B cell (primary cell): Measurements from ENCODE around the gene DESI2. TPM values are rescaled to one million over a fixed set of nuclear protein-coding genes. Genes with fewer than 3 reads are reported as not detected.

ENCODE experiments used
- ATAC-seq: fragments of 200-7000 bp; cut with Tn5 transposase; one replicate; pipeline ENCODE4 v1.10.0; 2021; ENCODE audit warnings: low read depth, mild to moderate bottlenecking, moderate number of reproducible peaks, moderate library complexity
- CTCF ChIA-PET: fragments of 350-600 bp; sonication (Branson Sonifier 250); formaldehyde crosslinking; loops from one replicate; lab custom pipeline; 2021; ENCODE audit warnings: antibody characterized with exemption, inconsistent platforms; lab: Charles Lee
- POLR2A ChIA-PET: fragments of 350-600 bp; sonication (Branson Sonifier 250); formaldehyde crosslinking; loops from one replicate; lab custom pipeline; 2021; ENCODE audit warnings: antibody characterized with exemption; lab: Charles Lee
- DNase-seq: peaks from one replicate; pipeline ENCODE4 v3.0.0; 2013
- H2AFZ ChIP-seq: 2 replicates; pipeline ENCODE4 v1.6.1; 2012; ENCODE audit warnings: mild to moderate bottlenecking, low read depth, low read length; ENCODE audit not compliant: insufficient read depth, poor library complexity, severe bottlenecking
- H3K27ac ChIP-seq, 2 donors: 1 replicate in 1 of 2; 2 replicates in 1 of 2; pipeline ENCODE4 v1.5.1; 2012 to 2013; ENCODE audit warnings: low read length in 2 of 2, mild to moderate bottlenecking in 2 of 2, moderate library complexity in 1 of 2
- H3K27me3 ChIP-seq, 4 experiments: fragments of 200-600 bp in 1 of 4; sonication (generic) in 1 of 4; replicated peaks in 1 of 4; 1 replicate in 2 of 4; 2 replicates in 2 of 4; pipeline versions ENCODE4 v1.6.1 to v1.7.0; 2013 to 2016; ENCODE audit warnings: low read length in 3 of 4, mild to moderate bottlenecking in 2 of 4, mixed read lengths in 1 of 4, moderate library complexity in 1 of 4; ENCODE audit not compliant: insufficient read depth in 4 of 4, control insufficient read depth in 3 of 4; ENCODE audit errors: control extremely low read depth in 1 of 4
- H3K36me3 ChIP-seq, 2 experiments: replicated peaks in 1 of 2; 1 replicate in 1 of 2; 2 replicates in 1 of 2; pipeline versions ENCODE4 v1.6.1 to v1.7.1; 2013; ENCODE audit warnings: low read length in 1 of 2; ENCODE audit not compliant: insufficient read depth in 2 of 2, control insufficient read depth in 1 of 2; ENCODE audit errors: control extremely low read depth in 1 of 2, extremely low read depth in 1 of 2
- H3K4me1 ChIP-seq, 2 donors: fragments of 200-600 bp in 1 of 2; sonication (generic) in 1 of 2; 1 replicate in 1 of 2; 2 replicates in 1 of 2; pipeline versions ENCODE4 v1.5.1 to v1.6.1; 2013 to 2017; ENCODE audit warnings: low read length in 2 of 2; ENCODE audit not compliant: control insufficient read depth in 2 of 2, insufficient read depth in 2 of 2
- H3K4me2 ChIP-seq: replicated peaks from 2 replicates; pipeline ENCODE3; 2012; ENCODE audit warnings: mild to moderate bottlenecking, low read depth, low read length; ENCODE audit not compliant: poor library complexity, severe bottlenecking
- H3K4me3 ChIP-seq, 5 experiments: fragments of 200-600 bp in 1 of 5; sonication (generic) in 1 of 5; 1 replicate in 3 of 5; 2 replicates in 2 of 5; pipeline versions ENCODE4 v1.5.1 to v1.7.0; 2011 to 2016; ENCODE audit warnings: low read length in 4 of 5, mild to moderate bottlenecking in 4 of 5, low read depth in 2 of 5, control low read depth in 1 of 5, moderate library complexity in 1 of 5; ENCODE audit not compliant: insufficient read depth in 1 of 5; ENCODE audit errors: control extremely low read depth in 1 of 5, extremely low read depth in 1 of 5
- H3K79me2 ChIP-seq: fragments of 200-600 bp; sonication (generic); one replicate; pipeline ENCODE4 v1.6.0; 2016; ENCODE audit warnings: low read length; ENCODE audit not compliant: control insufficient read depth, insufficient read depth
- H3K9ac ChIP-seq: fragments of 200-600 bp; sonication (generic); 2 replicates; pipeline ENCODE4 v1.6.1; 2017; ENCODE audit warnings: mild to moderate bottlenecking, low read length, moderate library complexity
- H3K9me3 ChIP-seq, 3 donors: one replicate each; pipeline versions ENCODE4 v1.6.1 to v1.7.1; 2013; ENCODE audit warnings: low read length in 2 of 3; ENCODE audit not compliant: control insufficient read depth in 2 of 3, insufficient read depth in 1 of 3; ENCODE audit errors: control extremely low read depth in 1 of 3
- H4K20me1 ChIP-seq: 2 replicates; pipeline ENCODE4 v1.6.0; 2012; ENCODE audit warnings: mild to moderate bottlenecking, low read length; ENCODE audit not compliant: insufficient read depth, control insufficient read depth, poor library complexity, severe bottlenecking
- H3K27ac Mint-ChIP-seq: one replicate; pipeline ENCODE4 v1.8.0; 2021; ENCODE audit warnings: mixed read lengths
- H3K27me3 Mint-ChIP-seq: one replicate; pipeline ENCODE4 v1.8.0; 2021; ENCODE audit warnings: mixed read lengths
- H3K4me1 Mint-ChIP-seq: one replicate; pipeline ENCODE4 v1.8.0; 2021; ENCODE audit warnings: mixed read lengths
- H3K4me3 Mint-ChIP-seq: one replicate; pipeline ENCODE4 v1.8.0; 2021; ENCODE audit warnings: mixed read lengths
- H3K9me3 Mint-ChIP-seq: one replicate; pipeline ENCODE4 v1.8.0; 2022; ENCODE audit warnings: mixed read lengths; ENCODE audit not compliant: insufficient read depth
- CTCF ChIP-seq: fragments of 200-600 bp; IDR thresholded peaks from one replicate; pipeline ENCODE4 v1.8.0; 2022; ENCODE audit warnings: antibody characterized with exemption, mild to moderate bottlenecking
- EZH2 ChIP-seq: IDR thresholded peaks from 2 replicates; pipeline ENCODE4 v1.6.1; 2012; ENCODE audit warnings: borderline replicate concordance, low read depth, mild to moderate bottlenecking, moderate library complexity, low read length; ENCODE audit not compliant: insufficient read depth, poor library complexity, severe bottlenecking
- WGBS: methylation state at CpG from one replicate; pipeline ENCODE4 v1.1.5; 2013; ENCODE audit warnings: missing lambda C conversion rate; ENCODE audit not compliant: insufficient coverage; 5-methylcytosine and 5-hydroxymethylcytosine counted together
- intact Hi-C: fragments of 100-400 bp; cut with micrococcal nuclease; formaldehyde crosslinking; loops from one replicate; pipeline ENCODE4 v1.10.0; 2022
- polyA plus RNA-seq: library from polyadenylated mRNA; depleted of rRNA; stranded (reverse); fragments of >200 nt; gene quantifications from 2 replicates; pipeline ENCODE4 v1.2.3, GENCODE V29; 2012
- total RNA-seq, 2 donors: library from RNA; stranded (reverse); fragments of 120-200 nt in 1 of 2; gene quantifications; 1 replicate in 1 of 2; 2 replicates in 1 of 2; pipeline versions ENCODE4 v1.2.3 to v1.2.4, GENCODE V29; 2013 to 2022

DESI2 gene
- total and polyA plus RNA-seq, 2 donors (not counting 1 experiment from before 2014, with no cell fraction given) = 9.3 to 25.2 TPM

DNA sequence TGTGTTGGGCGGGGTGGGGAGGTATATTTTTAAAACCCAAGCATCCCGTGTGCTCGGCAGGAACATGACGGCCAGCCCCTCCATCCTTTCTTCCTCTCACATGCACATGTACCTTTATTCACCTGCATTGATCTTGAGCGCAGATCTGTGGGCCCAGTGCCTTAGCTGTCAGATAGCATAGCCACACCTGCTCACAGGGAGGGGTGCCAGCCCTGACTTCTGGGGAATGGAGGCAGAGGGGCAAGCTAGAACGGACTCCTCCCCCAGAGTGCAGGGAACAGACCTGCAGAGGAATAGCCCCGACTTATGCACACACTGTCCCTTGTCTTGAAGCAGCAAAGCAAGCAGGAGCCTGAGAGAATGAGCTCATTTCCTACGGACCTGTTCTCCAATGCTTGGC is 56.1 kb downstream of the DESI2 start:
- Mint-ChIP-seq H3K27ac (no peak overlapping the region), H3K4me1 (no peaks in the 10 kb centered on the region), H3K27me3 (no peaks in the 10 kb centered on the region), H3K4me3 (no peak overlapping the region), H3K9me3 (no peaks in the 10 kb centered on the region)
- 93% methylated on average over 2 of the region's 8 CpGs for WGBS
- Histone ChIP-seq H3K9ac (no peak overlapping the region), H2AFZ (no peak overlapping the region), H3K27me3 (no peaks in the 10 kb centered on the region), H4K20me1 (no peaks in the 10 kb centered on the region), H3K4me3 (no peak overlapping the region), H3K9me3 (no peaks in the 10 kb centered on the region), H3K79me2 (no peaks in the 10 kb centered on the region), H3K4me2 (no peak overlapping the region), H3K27ac (no peak overlapping the region), H3K36me3 (peaks cover 0 to 18% of the 10 kb centered on the region in 2 experiments), H3K4me1 (no peaks in the 10 kb centered on the region)
- ATAC-seq (no peak), DNase-seq (no peak)
- CTCF ChIA-PET = interaction anchor here (0.6 kb wide), 1 partner anchor 221 kb away, joined by 3 read pairs; no protein-coding TSS in a partner anchor
- POLR2A ChIA-PET = no interaction called here
- intact Hi-C loops = no loop called here
- TF ChIP-seq EZH2 (no peak), CTCF (no peak)

DNA sequence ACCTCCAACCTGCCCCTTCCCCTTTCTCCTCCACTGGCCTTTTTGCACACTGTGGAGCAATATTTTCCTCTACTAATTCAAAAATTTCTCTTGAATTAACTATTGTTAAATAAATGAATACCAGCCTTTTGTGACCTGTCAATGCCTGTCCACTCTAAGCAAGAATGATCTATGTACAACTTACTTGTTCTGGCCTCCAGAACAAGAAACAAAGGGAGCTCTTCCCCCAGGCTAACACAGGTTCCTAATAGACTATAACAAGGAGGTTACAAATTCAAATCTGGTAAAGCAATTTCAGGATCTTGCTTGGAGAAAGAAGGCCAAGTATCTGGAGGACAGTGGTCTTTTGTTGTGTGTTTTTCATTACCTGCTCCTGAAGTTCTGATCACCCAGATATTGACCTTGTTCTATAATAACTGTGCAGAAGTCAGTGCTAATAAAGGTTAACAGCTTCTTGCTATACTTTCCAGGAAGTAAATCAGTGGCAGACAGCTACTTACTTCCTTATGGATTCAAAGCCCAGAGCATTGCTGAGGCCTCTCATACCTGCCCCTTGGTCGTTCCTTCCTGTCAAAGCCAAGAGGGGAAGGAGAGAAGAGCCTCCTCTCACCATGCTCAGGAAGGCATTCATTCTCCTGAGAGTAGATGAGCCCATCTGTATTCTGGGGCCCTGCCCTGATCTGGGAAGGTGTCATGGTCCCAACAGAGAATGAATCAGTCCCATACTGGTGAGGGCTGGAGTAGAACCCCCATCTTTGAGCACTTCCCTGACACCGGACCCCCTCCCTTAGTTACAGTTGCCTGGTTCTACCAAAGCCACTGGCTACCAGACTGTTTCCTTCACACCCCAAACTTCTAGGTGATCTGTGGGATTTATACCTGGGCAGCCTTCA is 56.8 kb downstream of the DESI2 start:
- H4K20me1 ChIP-seq = no peaks in the 10 kb centered on the region
- Mint-ChIP-seq H3K9me3 (no peaks in the 10 kb centered on the region), H3K4me1 (no peaks in the 10 kb centered on the region), H3K4me3 (no peak overlapping the region), H3K27ac (no peak overlapping the region), H3K27me3 (no peaks in the 10 kb centered on the region)
- no peaks in the 10 kb centered on the region for H3K9me3 ChIP-seq
- no peak for DNase-seq
- TF ChIP-seq EZH2 = no peak
- no peak for TF ChIP-seq CTCF
- ChIA-PET POLR2A (no interaction called here), CTCF (no interaction called here)
- H2AFZ ChIP-seq = no peak overlapping the region
- ATAC-seq = no peak
- no peak overlapping the region for H3K4me2 ChIP-seq
- H3K27me3 ChIP-seq = no peaks in the 10 kb centered on the region
- no peaks in the 10 kb centered on the region for H3K4me1 ChIP-seq
- no peak overlapping the region for H3K27ac ChIP-seq
- no peaks in the 10 kb centered on the region for H3K79me2 ChIP-seq
- no CpG with 5 or more reads among the region's 2 CpGs for WGBS
- H3K9ac ChIP-seq = no peak overlapping the region
- intact Hi-C loops = no loop called here
- H3K4me3 ChIP-seq = no peak overlapping the region
- peaks cover 0 to 18% of the 10 kb centered on the region in 2 experiments for H3K36me3 ChIP-seq
